H9 (cell line): ENCODE results near the gene HEPHL1. TPM values are rescaled to one million over a fixed set of nuclear protein-coding genes. Genes with fewer than 3 reads are reported as not detected.
A peak's percentile ranks its signal among the peaks of the same experiment; 100 is the strongest.

Experiments
- DNase-seq: peaks from one replicate; pipeline ENCODE4 v3.0.0-alpha.2; 2017
- H2AFZ ChIP-seq: one replicate; pipeline ENCODE4 v1.6.1; 2013; ENCODE audit warnings: mild to moderate bottlenecking, low read length, control low read depth, moderate library complexity
- H2AK5ac ChIP-seq: 2 replicates; pipeline ENCODE4 v1.6.1; 2013; ENCODE audit warnings: low read length, control low read depth, mixed read lengths; ENCODE audit not compliant: insufficient read length
- H2BK120ac ChIP-seq: one replicate; pipeline ENCODE4 v1.6.1; 2013; ENCODE audit warnings: low read depth, mild to moderate bottlenecking, low read length, control low read depth, inconsistent platforms; ENCODE audit not compliant: poor library complexity, severe bottlenecking
- H2BK12ac ChIP-seq: 2 replicates; pipeline ENCODE4 v1.6.1; 2013; ENCODE audit warnings: low read length, control low read depth, mixed read lengths, low read depth; ENCODE audit not compliant: insufficient read length
- H2BK15ac ChIP-seq: 2 replicates; pipeline ENCODE4 v1.6.1; 2013; ENCODE audit warnings: low read depth, low read length, control low read depth
- H2BK20ac ChIP-seq: one replicate; pipeline ENCODE4 v1.6.1; 2013; ENCODE audit warnings: low read depth, mild to moderate bottlenecking, low read length, control low read depth, inconsistent platforms; ENCODE audit not compliant: poor library complexity, severe bottlenecking
- H2BK5ac ChIP-seq: 2 replicates; pipeline ENCODE4 v1.6.1; 2013; ENCODE audit warnings: low read length, control low read depth, mixed read lengths; ENCODE audit not compliant: insufficient read length
- H3K14ac ChIP-seq: 2 replicates; pipeline ENCODE4 v1.6.1; 2013; ENCODE audit warnings: low read length, control low read depth; ENCODE audit not compliant: insufficient read depth
- H3K18ac ChIP-seq: 2 replicates; pipeline ENCODE4 v1.6.1; 2013; ENCODE audit warnings: low read depth, mild to moderate bottlenecking, mixed read lengths, low read length, control low read depth; ENCODE audit not compliant: insufficient read length
- H3K23ac ChIP-seq: 2 replicates; pipeline ENCODE4 v1.6.1; 2013; ENCODE audit warnings: low read length, control low read depth, mixed read lengths, low read depth; ENCODE audit not compliant: insufficient read length
- H3K23me2 ChIP-seq: 2 replicates; pipeline ENCODE4 v1.6.1; 2013; ENCODE audit warnings: low read depth, mild to moderate bottlenecking, mixed read lengths, low read length, control low read depth; ENCODE audit not compliant: insufficient read length, poor library complexity, severe bottlenecking
- H3K27ac ChIP-seq: 2 replicates; pipeline ENCODE4 v1.5.1; 2013; ENCODE audit warnings: low read length, control low read depth, mixed read lengths, low read depth; ENCODE audit not compliant: insufficient read length
- H3K27me3 ChIP-seq: 2 replicates; pipeline ENCODE4 v1.6.1; 2013; ENCODE audit warnings: low read length, control low read depth, inconsistent platforms; ENCODE audit not compliant: insufficient read depth
- H3K4ac ChIP-seq: 2 replicates; pipeline ENCODE4 v1.6.1; 2013; ENCODE audit warnings: low read depth, mild to moderate bottlenecking, control low read depth, inconsistent platforms, low read length, moderate library complexity
- H3K4me1 ChIP-seq: 2 replicates; pipeline ENCODE4 v1.6.1; 2013; ENCODE audit warnings: low read length, control low read depth, inconsistent platforms; ENCODE audit not compliant: insufficient read depth
- H3K4me2 ChIP-seq: 2 replicates; pipeline ENCODE4 v1.6.1; 2013; ENCODE audit warnings: low read length, control low read depth, mixed read lengths; ENCODE audit not compliant: insufficient read length, insufficient read depth
- H3K56ac ChIP-seq: 2 replicates; pipeline ENCODE4 v1.6.1; 2013; ENCODE audit warnings: low read depth, mild to moderate bottlenecking, mixed read lengths, low read length, control low read depth; ENCODE audit not compliant: insufficient read length
- H3K79me1 ChIP-seq: 2 replicates; pipeline ENCODE4 v1.6.1; 2013; ENCODE audit warnings: low read depth, mild to moderate bottlenecking, moderate library complexity, low read length, control low read depth, inconsistent platforms; ENCODE audit not compliant: insufficient read depth, poor library complexity, severe bottlenecking
- H3K79me2 ChIP-seq: 2 replicates; pipeline ENCODE4 v1.6.1; 2013; ENCODE audit warnings: low read length, control low read depth, inconsistent platforms; ENCODE audit not compliant: insufficient read depth
- H3K9ac ChIP-seq: 2 replicates; pipeline ENCODE4 v1.6.1; 2013; ENCODE audit warnings: low read length, control low read depth, mixed read lengths; ENCODE audit not compliant: insufficient read length; ENCODE audit errors: extremely low read depth
- H3K9me3 ChIP-seq: one replicate; pipeline ENCODE4 v1.6.1; 2013; ENCODE audit warnings: low read depth, low read length, inconsistent platforms; ENCODE audit not compliant: control insufficient read depth
- H3T11ph ChIP-seq: one replicate; pipeline ENCODE4 v1.6.1; 2013; ENCODE audit warnings: mild to moderate bottlenecking, low read length, control low read depth, inconsistent platforms
- H4K20me1 ChIP-seq: one replicate; pipeline ENCODE4 v1.6.1; 2013; ENCODE audit not compliant: control insufficient read depth, insufficient read length, insufficient read depth
- H4K5ac ChIP-seq: 2 replicates; pipeline ENCODE4 v1.6.1; 2013; ENCODE audit warnings: low read depth, mild to moderate bottlenecking, mixed read lengths, low read length, control low read depth; ENCODE audit not compliant: insufficient read length
- H4K8ac ChIP-seq: replicated peaks from 2 replicates; pipeline ENCODE4 v1.6.1; 2013; ENCODE audit warnings: low read length, control low read depth, mixed read lengths, low read depth; ENCODE audit not compliant: insufficient read length
- H4K91ac ChIP-seq: 2 replicates; pipeline ENCODE4 v1.6.1; 2013; ENCODE audit warnings: low read depth, mild to moderate bottlenecking, moderate library complexity, mixed read lengths, low read length, control low read depth; ENCODE audit not compliant: insufficient read length
- H3K27ac Mint-ChIP-seq, 3 experiments: 2 replicates in 2 of 3; 3 replicates in 1 of 3; pipeline ENCODE4 v1.8.0; 2020 to 2021; ENCODE audit warnings: mixed read lengths in 3 of 3, mild to moderate bottlenecking in 1 of 3, moderate library complexity in 1 of 3
- H3K27me3 Mint-ChIP-seq: 2 replicates; pipeline ENCODE4 v1.8.0; 2021; ENCODE audit warnings: low read depth, mild to moderate bottlenecking, moderate library complexity, mixed read lengths
- H3K36me3 Mint-ChIP-seq, 3 experiments: 2 replicates in 2 of 3; 3 replicates in 1 of 3; pipeline ENCODE4 v1.8.0; 2020 to 2021; ENCODE audit warnings: low read depth in 3 of 3, mixed read lengths in 3 of 3; ENCODE audit not compliant: insufficient read depth in 1 of 3
- H3K4me1 Mint-ChIP-seq, 2 experiments: 2 replicates each; pipeline ENCODE4 v1.8.0; 2020; ENCODE audit warnings: mixed read lengths in 2 of 2
- H3K4me3 Mint-ChIP-seq, 2 experiments: 2 replicates in 1 of 2; 3 replicates in 1 of 2; pipeline ENCODE4 v1.8.0; 2020 to 2021; ENCODE audit warnings: mild to moderate bottlenecking in 2 of 2, mixed read lengths in 2 of 2, moderate library complexity in 1 of 2
- H3K9me3 Mint-ChIP-seq, 2 experiments: 2 replicates in 1 of 2; 3 replicates in 1 of 2; pipeline ENCODE4 v1.8.0; 2020; ENCODE audit warnings: mild to moderate bottlenecking in 2 of 2, mixed read lengths in 2 of 2, moderate library complexity in 1 of 2
- CTCF ChIP-seq: fragments of 200-600 bp; sonication (generic); conservative IDR thresholded peaks from 3 replicates; pipeline ENCODE4 v1.8.0; 2021; ENCODE audit warnings: antibody characterized with exemption, mild to moderate bottlenecking
- WGBS: extraction: QIAGEN DNeasy Blood & Tissue Kit; methylation state at CpG from one replicate; pipeline ENCODE4 v1.1.7; 2013; ENCODE audit warnings: missing lambda C conversion rate, low lambda C conversion rate, mixed read lengths; ENCODE audit not compliant: insufficient read length; ENCODE audit errors: extremely low coverage; 5-methylcytosine and 5-hydroxymethylcytosine counted together
- total RNA-seq: library from RNA; stranded (reverse); gene quantifications from 2 replicates; pipeline ENCODE4 v1.2.1, GENCODE V29; 2021

Gene HEPHL1
- total RNA-seq, 1 experiment from 2014 or later, result not detected

GRCh38 chr11:94150704-94151685 lies 129.8 kb downstream of the HEPHL1 start:
- no peak overlapping the region for H3K4me2 ChIP-seq
- H2AK5ac ChIP-seq, result no peak overlapping the region
- no peak overlapping the region for H3K56ac ChIP-seq
- no peak overlapping the region for H3K27ac ChIP-seq
- H3T11ph ChIP-seq, result no peak overlapping the region
- H3K14ac ChIP-seq, result no peak overlapping the region
- H3K18ac ChIP-seq, result no peak overlapping the region
- no peaks in the 10 kb centered on the region for H3K23me2 ChIP-seq
- no peak for DNase-seq
- H3K9ac ChIP-seq, result no peak overlapping the region
- H2BK5ac ChIP-seq, result no peak overlapping the region
- H3K27me3 ChIP-seq, result no peaks in the 10 kb centered on the region
- no peak overlapping the region for H2BK12ac ChIP-seq
- H4K20me1 ChIP-seq, result no peaks in the 10 kb centered on the region
- H2BK15ac ChIP-seq, result no peak overlapping the region
- 0 out of 3 replicates have a peak, but pooled peaks have one; percentile 18 for TF ChIP-seq CTCF
- H3K4me1 ChIP-seq, result peaks cover 17% of the 10 kb centered on the region; the same call in 1 of the 2 replicates
- H3K79me1 ChIP-seq, result peaks cover 11% of the 10 kb centered on the region
- no peak overlapping the region for H3K4ac ChIP-seq
- peaks cover 15 to 25% (median 18%) of the 10 kb centered on the region in 3 experiments for H3K36me3 Mint-ChIP-seq
- peaks cover 54% of the 10 kb centered on the region for H3K79me2 ChIP-seq
- H3K4me3 Mint-ChIP-seq, result no peak overlapping the region
- peaks cover 66 to 69% of the 10 kb centered on the region in 2 experiments for H3K4me1 Mint-ChIP-seq
- H2BK20ac ChIP-seq, result no peak overlapping the region
- H3K23ac ChIP-seq, result no peak overlapping the region
- H2BK120ac ChIP-seq, result no peak overlapping the region
- H4K8ac ChIP-seq, result no peak overlapping the region
- H4K91ac ChIP-seq, result no peak overlapping the region
- no peaks in the 10 kb centered on the region for H3K9me3 ChIP-seq
- peak overlapping the region in 1 of 3 experiments; percentile 71; a peak in 2 of 7 replicates for H3K27ac Mint-ChIP-seq
- no peaks in the 10 kb centered on the region for H3K27me3 Mint-ChIP-seq
- H2AFZ ChIP-seq, result no peak overlapping the region
- no peaks in the 10 kb centered on the region for H3K9me3 Mint-ChIP-seq
- H4K5ac ChIP-seq, result no peak overlapping the region
- WGBS, result no CpG with 5 or more reads among the region's 4 CpGs
